Tibial artery (tissue), 4 donors: ENCODE measurements around the gene GARIN3.

Experiments used
- DNase-seq, 2 donors: peaks; one replicate each; pipeline ENCODE4 v3.0.0-alpha.2; 2019
- H3K27ac ChIP-seq, 2 donors: fragments of 200-600 bp; sonication (generic) in 1 of 2; 1 replicate in 1 of 2; 2 replicates in 1 of 2; pipeline ENCODE4 v1.5.1; 2018 to 2019; ENCODE audit warnings: mild to moderate bottlenecking in 1 of 2
- H3K27me3 ChIP-seq, 2 donors: fragments of 200-600 bp; sonication (generic) in 1 of 2; one replicate each; pipeline versions ENCODE4 v1.5.1 to v1.6.0; 2016 to 2019
- H3K36me3 ChIP-seq, 3 donors: fragments of 200-600 bp; sonication (generic) in 2 of 3; one replicate each; pipeline ENCODE4 v1.5.1; 2016 to 2019; ENCODE audit warnings: mild to moderate bottlenecking in 2 of 3
- H3K4me1 ChIP-seq, 4 donors: fragments of 200-600 bp; sonication (generic) in 2 of 4; 1 replicate in 3 of 4; 2 replicates in 1 of 4; pipeline ENCODE4 v1.5.1; 2016 to 2019
- H3K4me3 ChIP-seq, 2 donors: fragments of 200-600 bp; sonication (generic) in 1 of 2; 1 replicate in 1 of 2; 2 replicates in 1 of 2; pipeline ENCODE4 v1.5.1; 2018 to 2019; ENCODE audit warnings: mild to moderate bottlenecking in 2 of 2
- H3K9me3 ChIP-seq, 3 donors: fragments of 200-600 bp; sonication (generic) in 1 of 3; one replicate each; pipeline ENCODE4 v1.5.1; 2016 to 2019
- intact Hi-C: fragments of 100-400 bp; cut with DNase I; formaldehyde crosslinking; loops from one replicate; pipeline ENCODE4 v1.15.0; 2023; ENCODE audit warnings: low total_unique reads
- TF ChIP-seq, protein P1 (sequence below), 2 experiments: fragments of 200-600 bp in 1 of 2; fragments of 450-650 bp in 1 of 2; IDR thresholded peaks; one replicate each; pipeline ENCODE4 v1.5.1; 2017 to 2019; ENCODE audit warnings: antibody characterized with exemption in 2 of 2, mild to moderate bottlenecking in 1 of 2, moderate library complexity in 1 of 2

Gene GARIN3

DNA sequence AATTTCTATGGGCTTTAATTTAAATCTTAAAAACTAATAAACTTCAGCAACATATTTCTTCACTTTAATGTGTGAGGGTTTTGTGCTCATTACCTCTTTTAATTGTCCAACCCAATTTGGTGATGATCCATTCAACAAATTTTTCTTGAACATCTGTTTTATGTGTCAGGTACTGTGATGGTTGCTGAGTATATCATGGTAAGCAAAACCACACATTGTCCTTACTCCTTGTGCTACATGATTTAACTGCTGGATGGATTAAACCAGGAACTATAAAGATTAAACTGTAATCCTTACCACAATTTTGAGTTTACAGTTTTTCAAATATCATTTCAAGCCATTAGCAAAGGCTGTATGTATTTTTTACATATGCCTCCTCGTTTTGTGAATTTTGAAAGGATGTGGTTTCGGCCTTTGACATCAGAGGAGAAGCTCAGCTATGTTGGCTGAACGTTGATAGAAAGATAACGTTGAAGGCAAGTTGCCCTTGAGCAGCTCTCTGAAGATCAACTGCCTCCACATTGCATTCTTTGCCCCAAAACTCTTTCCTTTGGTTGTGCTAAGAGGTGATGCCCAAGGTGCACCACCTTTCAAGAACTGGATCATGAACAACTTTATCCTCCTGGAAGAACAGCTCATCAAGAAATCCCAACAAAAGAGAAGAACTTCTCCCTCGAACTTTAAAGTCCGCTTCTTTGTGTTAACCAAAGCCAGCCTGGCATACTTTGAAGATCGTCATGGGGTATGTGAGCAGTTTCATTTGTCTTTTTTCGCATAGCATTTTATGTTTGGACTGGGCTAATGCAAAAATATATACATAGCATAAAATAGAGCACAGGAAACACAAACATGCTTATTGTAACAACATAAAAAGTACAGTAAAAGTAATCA is 14.6 kb upstream of the GARIN3 start, which contains the start of gene ITK:
TSS of gene ITK (plus strand) at position 467 of the 891 bp plus-strand sequence. CDS start at position 605, 138 bp downstream.
- H3K9me3 ChIP-seq = no peaks in the 10 kb centered on the region
- DNase-seq = no peak
- intact Hi-C loops = no loop called here
- H3K27me3 ChIP-seq = peaks cover 0 to 9% of the 10 kb centered on the region in 2 donors
- H3K36me3 ChIP-seq = no peaks in the 10 kb centered on the region
- no peak within 1 kb of the TSS for H3K4me3 ChIP-seq
- H3K4me1 ChIP-seq = no peaks in the 10 kb centered on the region
- H3K27ac ChIP-seq = no peak within 1 kb of the TSS
- TF ChIP-seq, protein P1, sequence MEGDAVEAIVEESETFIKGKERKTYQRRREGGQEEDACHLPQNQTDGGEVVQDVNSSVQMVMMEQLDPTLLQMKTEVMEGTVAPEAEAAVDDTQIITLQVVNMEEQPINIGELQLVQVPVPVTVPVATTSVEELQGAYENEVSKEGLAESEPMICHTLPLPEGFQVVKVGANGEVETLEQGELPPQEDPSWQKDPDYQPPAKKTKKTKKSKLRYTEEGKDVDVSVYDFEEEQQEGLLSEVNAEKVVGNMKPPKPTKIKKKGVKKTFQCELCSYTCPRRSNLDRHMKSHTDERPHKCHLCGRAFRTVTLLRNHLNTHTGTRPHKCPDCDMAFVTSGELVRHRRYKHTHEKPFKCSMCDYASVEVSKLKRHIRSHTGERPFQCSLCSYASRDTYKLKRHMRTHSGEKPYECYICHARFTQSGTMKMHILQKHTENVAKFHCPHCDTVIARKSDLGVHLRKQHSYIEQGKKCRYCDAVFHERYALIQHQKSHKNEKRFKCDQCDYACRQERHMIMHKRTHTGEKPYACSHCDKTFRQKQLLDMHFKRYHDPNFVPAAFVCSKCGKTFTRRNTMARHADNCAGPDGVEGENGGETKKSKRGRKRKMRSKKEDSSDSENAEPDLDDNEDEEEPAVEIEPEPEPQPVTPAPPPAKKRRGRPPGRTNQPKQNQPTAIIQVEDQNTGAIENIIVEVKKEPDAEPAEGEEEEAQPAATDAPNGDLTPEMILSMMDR (IDR thresholded peaks at IDR 0.05) = no peak

DNA sequence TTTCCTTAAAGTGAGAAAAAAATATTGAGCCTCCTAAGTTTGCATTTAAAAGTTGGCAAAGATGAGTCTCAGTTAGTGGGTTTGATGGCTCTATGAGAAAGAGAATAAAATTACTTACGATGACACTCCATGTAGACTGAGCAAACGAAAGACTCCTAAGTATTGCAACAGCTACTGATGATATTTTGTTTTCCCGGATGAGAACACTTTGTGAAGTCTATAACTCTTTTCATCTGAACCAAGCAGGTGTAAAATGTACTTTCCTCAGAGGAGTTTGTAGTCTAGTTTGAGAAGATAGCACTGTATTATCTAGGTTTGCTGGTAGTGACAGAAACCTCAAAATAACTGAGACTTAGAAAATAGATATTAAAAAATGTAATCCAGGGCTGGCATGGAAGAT is 12.9 kb upstream of the GARIN3 start:
- intact Hi-C loops = no loop called here
- H3K36me3 ChIP-seq = no peaks in the 10 kb centered on the region
- H3K27me3 ChIP-seq = peaks cover 0 to 6% of the 10 kb centered on the region in 2 donors
- H3K4me3 ChIP-seq = no peak overlapping the region
- H3K9me3 ChIP-seq = no peaks in the 10 kb centered on the region
- no peaks in the 10 kb centered on the region for H3K4me1 ChIP-seq
- no peak for DNase-seq
- TF ChIP-seq, protein P1 (IDR thresholded peaks at IDR 0.05) = no peak
- no peak overlapping the region for H3K27ac ChIP-seq

DNA sequence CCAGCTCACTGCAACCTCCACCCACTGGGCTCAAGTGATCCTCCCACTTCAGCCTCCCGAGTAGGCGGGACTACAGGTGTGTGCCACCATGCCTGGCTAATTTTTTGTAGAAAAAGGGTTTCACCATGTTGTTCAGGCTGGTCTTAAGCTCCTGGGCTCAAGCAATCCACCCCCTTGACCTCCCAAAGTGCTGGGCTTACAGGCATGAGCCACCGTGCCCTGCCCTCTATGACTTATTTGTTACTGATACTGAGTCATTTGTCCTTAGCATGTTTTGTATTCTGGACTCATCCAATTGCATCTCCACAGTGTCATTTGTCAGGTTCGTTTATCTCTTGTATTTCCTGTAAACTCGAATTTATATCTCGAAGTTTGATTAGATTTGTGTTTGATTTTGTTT is 11.9 kb upstream of the GARIN3 start:
- no peak overlapping the region for H3K27ac ChIP-seq
- TF ChIP-seq, protein P1 (IDR thresholded peaks at IDR 0.05) = no peak

DNA sequence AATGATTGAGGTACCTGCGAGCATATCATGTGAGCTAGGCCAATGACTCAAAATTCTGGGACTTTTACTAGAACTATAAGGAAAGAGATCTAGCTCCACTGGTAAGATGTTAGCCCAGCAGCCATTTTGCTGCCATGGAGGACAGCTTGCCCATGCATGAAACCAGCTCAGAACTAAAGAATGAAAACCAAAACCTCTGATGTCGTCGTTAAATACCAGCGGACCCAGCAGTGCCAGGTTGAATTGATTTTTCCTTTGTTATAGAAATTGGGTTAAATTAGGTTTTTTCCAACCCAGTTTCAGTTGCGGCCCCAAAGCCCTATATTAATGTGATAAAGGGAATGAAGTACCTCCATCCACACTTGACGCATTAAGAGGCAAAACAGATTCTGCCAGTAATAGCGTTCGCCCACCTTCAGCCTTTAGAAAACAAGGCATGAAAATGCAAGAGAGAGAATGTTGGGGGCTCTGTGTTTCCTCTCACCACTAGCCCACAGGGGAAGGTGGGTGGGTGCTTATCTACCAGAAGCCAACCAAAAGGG is 9.1 kb upstream of the GARIN3 start:
- intact Hi-C loops = no loop called here
- Histone ChIP-seq H3K4me3 (no peak overlapping the region), H3K27ac (no peak overlapping the region), H3K36me3 (no peaks in the 10 kb centered on the region), H3K9me3 (no peaks in the 10 kb centered on the region), H3K4me1 (no peaks in the 10 kb centered on the region), H3K27me3 (peaks cover 0 to 4% of the 10 kb centered on the region in 2 donors)
- no peak for DNase-seq
- TF ChIP-seq, protein P1 (IDR thresholded peaks at IDR 0.05) = no peak

More for the DNA sequence above, 11.9 kb upstream of the GARIN3 start:
- no peaks in the 10 kb centered on the region for H3K4me1 ChIP-seq
- no peaks in the 10 kb centered on the region for H3K9me3 ChIP-seq
- H3K27me3 ChIP-seq = peaks cover 0 to 4% of the 10 kb centered on the region in 2 donors
- DNase-seq = no peak
- H3K36me3 ChIP-seq = no peaks in the 10 kb centered on the region
- no peak overlapping the region for H3K4me3 ChIP-seq
- intact Hi-C loops = no loop called here

DNA sequence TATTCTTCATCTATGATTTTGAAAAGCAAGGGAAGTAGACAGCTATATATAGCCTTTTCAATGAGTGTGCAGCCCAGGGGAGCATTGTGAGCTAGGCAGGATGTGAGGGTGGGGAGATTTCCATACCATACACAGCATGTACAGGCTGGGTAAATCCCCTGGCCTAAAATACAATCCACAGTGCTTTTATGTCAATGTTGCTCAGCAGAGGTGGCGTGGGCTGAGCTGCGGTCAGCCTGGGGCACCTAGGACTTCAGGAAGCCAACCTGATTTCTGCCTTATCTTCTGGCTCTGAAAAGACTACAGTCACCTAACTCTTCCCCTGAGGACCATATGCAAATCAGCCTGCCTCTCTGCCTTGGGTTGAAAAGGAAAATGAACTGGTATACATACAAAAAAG is 6.3 kb upstream of the GARIN3 start:
- H3K4me1 ChIP-seq = no peaks in the 10 kb centered on the region
- H3K4me3 ChIP-seq = no peak overlapping the region
- TF ChIP-seq, protein P1 (IDR thresholded peaks at IDR 0.05) = no peak
- intact Hi-C loops = no loop called here
- H3K27ac ChIP-seq = no peak overlapping the region
- H3K27me3 ChIP-seq = no peaks in the 10 kb centered on the region
- H3K36me3 ChIP-seq = no peaks in the 10 kb centered on the region
- DNase-seq = no peak
- H3K9me3 ChIP-seq = no peaks in the 10 kb centered on the region
